Measurements from ENCODE around the gene KLK14. TPM values are rescaled to one million over a fixed set of nuclear protein-coding genes. Genes with fewer than 3 reads are reported as not detected.

The KLK14 gene
- total and polyA plus RNA-seq, 2 of the 8 experiments (the other 6 are each of a cell fraction or from before 2014, with no cell fraction given): 0.09 to 1.2 TPM

DNA sequence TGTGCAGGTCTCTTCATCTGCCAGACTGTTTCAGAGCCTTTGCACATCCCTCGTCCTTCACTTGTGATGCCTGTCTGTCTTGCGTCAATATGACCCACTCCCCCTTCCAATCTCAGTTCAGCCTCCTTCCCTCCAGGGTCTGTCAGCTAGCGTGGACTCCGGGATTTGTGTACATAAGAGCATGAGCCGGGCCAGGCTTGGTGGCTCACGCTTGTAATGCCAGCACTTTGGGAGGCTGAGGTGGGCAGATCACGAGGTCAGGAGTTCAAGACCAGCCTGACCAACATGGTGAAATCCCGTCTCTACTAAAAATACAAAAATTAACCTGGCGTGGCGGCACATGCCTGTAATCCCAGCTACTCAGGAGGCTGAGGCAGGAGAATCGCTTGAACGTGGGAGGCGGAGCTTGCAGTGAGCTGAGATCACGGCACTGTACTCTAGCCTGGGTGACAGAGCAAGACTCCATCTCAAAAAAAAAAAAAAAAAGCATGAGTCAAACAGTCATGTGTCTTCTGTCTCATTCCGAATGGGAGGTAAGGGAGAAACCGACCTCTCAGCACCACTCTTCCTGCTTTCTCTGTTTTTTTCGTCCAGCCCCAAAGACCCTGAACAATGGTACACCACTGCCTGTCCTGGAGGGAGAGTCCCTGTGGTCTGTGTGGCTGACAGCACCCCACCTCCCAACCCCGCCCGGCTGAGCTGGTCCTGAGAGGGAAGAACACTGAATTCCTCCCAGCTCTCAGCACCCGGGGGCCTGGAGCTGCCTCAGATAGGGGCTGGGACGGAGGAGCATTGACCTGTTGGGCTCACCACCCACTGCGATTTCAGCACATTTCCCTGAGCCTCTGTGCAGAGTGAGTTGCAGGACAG is 39.7 kb upstream of the KLK14 start:
- Histone ChIP-seq H4K5ac (ENCODE audit: insufficient read length, low read depth, low read length) (no peak overlapping the region), H2BK20ac (ENCODE audit: low read length) (no peak overlapping the region), H3K4me1 (replicated peaks in 1 of 4; ENCODE audit: control insufficient read depth in 3 of 4, insufficient read depth in 4 of 4, low read length in 3 of 4) (peaks cover 0 to 2% (median 0%) of the 10 kb centered on the region in 4 experiments; a peak in 1 of 7 replicates), H4K8ac (ENCODE audit: extremely low read depth, insufficient read depth, low read length) (peak overlapping the region; percentile 57; the same call in 1 of the 2 replicates), H3K79me1 (ENCODE audit: low read depth, low read length) (no peaks in the 10 kb centered on the region), H3K4me2 (ENCODE audit: insufficient read depth in 1 of 2, low read depth in 2 of 2, low read length in 2 of 2) (no peak overlapping the region), H3K36me3 (ENCODE audit: control insufficient read depth in 2 of 4, insufficient read depth in 4 of 4, low read length in 3 of 4) (no peaks in the 10 kb centered on the region), H3K27ac (ENCODE audit: low read depth, low read length) (no peak overlapping the region), H3K79me2 (ENCODE audit: control insufficient read depth in 1 of 2, insufficient read depth in 2 of 2, low read length in 2 of 2) (no peaks in the 10 kb centered on the region), H3K27me3 (replicated peaks in 1 of 4; ENCODE audit: control insufficient read depth in 3 of 4, extremely low read depth in 1 of 4, insufficient read depth in 3 of 4, low read length in 3 of 4) (no peaks in the 10 kb centered on the region; a peak in 1 of 7 replicates), H2BK5ac (ENCODE audit: low read depth, low read length) (no peak overlapping the region), H4K91ac (replicated peaks; ENCODE audit: insufficient read length, low read length) (peak overlapping the region; percentile 66), H3K4me3 (ENCODE audit: extremely low read depth in 1 of 4, insufficient read depth in 2 of 4, low read depth in 3 of 4, low read length in 4 of 4) (no peak overlapping the region), H3K4ac (replicated peaks; ENCODE audit: insufficient read length, low read depth, low read length) (no peak overlapping the region), H3K9me3 (ENCODE audit: insufficient read depth in 2 of 2, low read depth in 1 of 2, low read length in 1 of 2) (no peaks in the 10 kb centered on the region), H3K23me2 (ENCODE audit: low read depth, low read length) (no peaks in the 10 kb centered on the region; the same call in 1 of the 2 replicates), H2BK120ac (replicated peaks; ENCODE audit: low read depth, low read length) (no peak overlapping the region), H2AK5ac (ENCODE audit: low read depth, low read length) (no peak overlapping the region), H3K9ac (replicated peaks in 1 of 4; ENCODE audit: extremely low read depth in 1 of 4, low read depth in 3 of 4, low read length in 3 of 4) (no peak overlapping the region), H2BK15ac (ENCODE audit: low read length) (no peak overlapping the region), H3K56ac (replicated peaks; ENCODE audit: insufficient read length, low read depth, low read length) (no peak overlapping the region), H2BK12ac (ENCODE audit: low read depth, low read length) (0 out of 2 replicates have a peak overlapping the region, but pooled peaks have one; percentile 9), H4K20me1 (replicated peaks in 1 of 2; ENCODE audit: control insufficient read depth in 1 of 2, insufficient read depth in 2 of 2, low read length in 2 of 2) (no peaks in the 10 kb centered on the region), H3K23ac (ENCODE audit: insufficient read length) (no peak overlapping the region), H3K14ac (ENCODE audit: insufficient read length) (no peak overlapping the region), H3K18ac (ENCODE audit: extremely low read depth, low read length) (no peak overlapping the region), H2AFZ (ENCODE audit: low read length) (no peak overlapping the region)
- DNase-seq (ENCODE audit: low read depth in 1 of 2, low spot score in 2 of 2) (no peak), FAIRE-seq (no peak)
- ChIA-PET CTCF (ENCODE audit: partially characterized antibody) (interaction anchor here (1.0 to 1.2 kb wide), 2 partner anchors 12 to 36 kb away, joined by 3 read pairs; no protein-coding TSS in a partner anchor), POLR2A (ENCODE audit: partially characterized antibody) (no interaction called here)
- TF ChIP-seq YY1 (IDR thresholded peaks at IDR 0.05; ENCODE audit: low read depth, low read length): no peak
- 85% methylated on average over 22 of the region's 22 CpGs; no CpG with 5 or more reads in 1 of the 2 experiments for WGBS, 2 experiments (ENCODE audit: extremely low coverage in 1 of 2, insufficient coverage in 1 of 2, insufficient read length in 1 of 2, insufficient replicate concordance in 2 of 2, low coverage in 1 of 2, low lambda C conversion rate in 2 of 2, missing lambda C conversion rate in 1 of 2)
